Mesodermal cell (in vitro differentiated cells): Measurements from ENCODE around the gene LMBRD1.
A peak's percentile ranks its signal among the peaks of the same experiment; 100 is the strongest.

ENCODE experiments used
- H3K27ac ChIP-seq: 2 replicates; pipeline ENCODE4 v1.7.0; 2013; ENCODE audit warnings: mild to moderate bottlenecking, low read depth, low read length, moderate library complexity; ENCODE audit not compliant: severe bottlenecking
- H3K36me3 ChIP-seq: 2 replicates; pipeline ENCODE4 v1.7.1; 2013; ENCODE audit warnings: mild to moderate bottlenecking, low read length, moderate library complexity; ENCODE audit not compliant: control insufficient read depth, insufficient read depth
- H3K4me1 ChIP-seq: one replicate; pipeline ENCODE4 v1.7.1; 2013; ENCODE audit warnings: mild to moderate bottlenecking, low read length; ENCODE audit not compliant: insufficient read depth, control insufficient read depth, poor library complexity, severe bottlenecking
- H3K4me3 ChIP-seq: 2 replicates; pipeline ENCODE4 v1.7.0; 2013; ENCODE audit warnings: low read length, control low read depth, mild to moderate bottlenecking; ENCODE audit not compliant: insufficient read depth, poor library complexity, severe bottlenecking; ENCODE audit errors: extremely low read depth
- H3K9me3 ChIP-seq: 2 replicates; pipeline ENCODE4 v1.7.1; 2013; ENCODE audit warnings: mild to moderate bottlenecking, low read length, moderate library complexity; ENCODE audit not compliant: control insufficient read depth
- WGBS, 2 experiments: methylation state at CpG; one replicate each; pipeline ENCODE4 v1.1.5; 2013; ENCODE audit warnings: missing lambda C conversion rate in 2 of 2; ENCODE audit not compliant: insufficient coverage in 2 of 2; 5-methylcytosine and 5-hydroxymethylcytosine counted together

The LMBRD1 gene

DNA sequence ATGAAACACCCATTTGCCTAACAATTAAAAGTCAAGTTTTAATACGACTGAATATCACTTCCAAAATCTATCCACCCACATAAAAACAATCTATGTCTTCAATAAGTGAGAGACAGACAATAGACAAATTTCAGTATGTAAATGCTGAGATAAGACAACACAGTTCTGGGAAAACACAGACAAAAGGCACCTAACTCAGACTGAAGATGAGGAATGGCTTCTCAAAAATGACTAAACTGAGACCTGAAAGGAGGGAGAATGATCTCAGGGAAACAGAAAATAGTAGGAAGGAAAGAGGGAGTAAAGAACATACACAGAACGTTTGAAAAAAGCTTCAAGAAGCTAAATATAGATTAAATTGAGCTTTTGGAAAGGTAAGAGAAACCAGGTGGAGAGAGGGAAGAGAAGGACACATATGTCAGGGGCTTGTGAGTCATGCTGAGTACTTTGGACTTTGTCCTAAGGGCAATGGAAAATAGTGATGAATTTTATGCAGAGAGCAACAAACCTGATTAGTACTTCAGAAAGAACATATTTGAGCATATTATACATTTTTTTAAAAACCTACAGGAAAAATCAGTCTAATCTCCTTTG is 16.1 kb downstream of the LMBRD1 start:
- Histone ChIP-seq H3K4me3 (no peak overlapping the region), H3K27ac (no peak overlapping the region), H3K36me3 (no peaks in the 10 kb centered on the region), H3K9me3 (no peaks in the 10 kb centered on the region), H3K4me1 (no peaks in the 10 kb centered on the region)
- WGBS, 2 experiments = 71 to 93% methylated on average over 1 of the region's 2 CpGs

DNA sequence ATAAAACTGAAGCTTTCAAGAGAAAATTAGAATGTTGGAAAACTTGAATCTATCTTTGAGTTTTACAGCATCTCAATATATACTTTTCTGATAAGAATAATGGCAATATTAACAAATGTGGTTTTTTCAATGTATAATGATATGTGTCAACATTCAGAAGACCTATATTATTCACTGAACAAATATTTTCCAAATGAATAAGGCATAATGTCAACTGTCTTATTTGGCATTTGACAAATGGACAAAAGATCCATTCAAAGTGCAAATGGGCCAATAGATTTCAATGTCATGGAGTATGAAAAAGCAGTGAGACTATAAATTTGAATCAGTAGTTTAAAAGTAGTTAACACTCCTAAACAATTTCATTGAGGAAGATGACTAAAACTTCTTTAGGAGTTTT is 20.9 kb downstream of the LMBRD1 start:
- Histone ChIP-seq H3K27ac (no peak overlapping the region), H3K36me3 (no peaks in the 10 kb centered on the region)

GRCh38 chr6:69775585-69775849 is 21.3 kb downstream of the LMBRD1 start:
- 83 to 100% methylated on average over 1 of the region's 1 CpG for WGBS, 2 experiments
- no peak overlapping the region for H3K4me3 ChIP-seq

More for the DNA sequence above, 20.9 kb downstream of the LMBRD1 start:
- Histone ChIP-seq H3K4me1 (peaks cover 7% of the 10 kb centered on the region), H3K4me3 (no peak overlapping the region), H3K9me3 (peaks cover 4% of the 10 kb centered on the region)

DNA sequence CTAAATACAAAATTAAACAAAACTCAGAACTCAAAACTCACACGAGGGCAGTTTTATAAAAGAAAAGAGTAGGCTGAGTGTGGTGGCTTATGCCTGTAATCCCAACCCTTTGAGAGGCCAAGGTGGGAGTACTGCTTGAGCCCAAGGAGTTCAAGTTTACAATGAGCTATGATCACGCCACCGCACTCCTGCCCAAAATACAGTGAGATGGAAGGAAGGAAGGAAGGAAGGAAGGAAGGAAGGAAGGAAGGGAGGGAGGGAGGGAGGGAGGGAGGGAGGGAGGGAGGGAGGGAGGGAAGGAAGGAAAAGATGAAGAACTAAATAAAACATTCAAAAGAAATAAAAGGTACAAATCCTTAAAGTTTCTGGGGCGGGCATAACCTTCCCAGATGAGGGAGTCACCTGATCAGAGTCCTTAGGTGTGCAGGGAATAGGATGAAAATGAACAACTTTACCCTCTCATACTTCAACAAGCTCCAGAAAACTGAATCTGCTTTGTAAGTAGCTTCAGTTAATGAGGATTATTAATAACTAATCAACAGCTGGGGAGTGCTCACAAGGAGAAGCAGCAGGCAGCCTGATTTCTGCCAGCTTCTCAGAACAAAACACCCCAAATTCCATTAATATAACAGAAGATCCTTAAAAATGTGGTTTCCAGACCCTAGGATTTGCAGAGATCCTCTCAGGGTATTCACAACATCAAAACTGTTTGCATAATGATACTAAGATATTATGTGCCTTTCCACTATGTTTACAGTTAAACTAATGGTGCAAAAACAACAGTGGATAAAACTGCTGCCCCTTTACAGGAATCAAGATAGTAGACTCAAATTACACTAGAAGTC is 21.8 kb downstream of the LMBRD1 start:
- Histone ChIP-seq H3K4me1 (peaks cover 8% of the 10 kb centered on the region), H3K27ac (no peak overlapping the region), H3K9me3 (peaks cover 4% of the 10 kb centered on the region), H3K36me3 (no peaks in the 10 kb centered on the region), H3K4me3 (no peak overlapping the region)
- no CpG with 5 or more reads among the region's 4 CpGs for WGBS, 2 experiments

More at GRCh38 chr6:69775585-69775849, 21.3 kb downstream of the LMBRD1 start:
- Histone ChIP-seq H3K36me3 (no peaks in the 10 kb centered on the region), H3K4me1 (peaks cover 8% of the 10 kb centered on the region), H3K9me3 (peaks cover 4% of the 10 kb centered on the region), H3K27ac (no peak overlapping the region)

GRCh38 chr6:69771158-69771906 is 25.5 kb downstream of the LMBRD1 start:
- Histone ChIP-seq H3K27ac (peak overlapping the region; percentile 48), H3K4me1 (peaks cover 8% of the 10 kb centered on the region), H3K36me3 (no peaks in the 10 kb centered on the region), H3K9me3 (peaks cover 4% of the 10 kb centered on the region), H3K4me3 (no peak overlapping the region)
- 93% methylated on average over 2 to 3 of the region's 5 CpGs for WGBS, 2 experiments

- H3K36me3 ChIP-seq = no peaks in the 10 kb centered on the region
- H3K27ac ChIP-seq = no peak overlapping the region
- H3K9me3 ChIP-seq = no peaks in the 10 kb centered on the region
- no peak overlapping the region for H3K4me3 ChIP-seq
- peaks cover 8% of the 10 kb centered on the region for H3K4me1 ChIP-seq
These were observed 28.1 kb downstream of the LMBRD1 start for GRCh38 chr6:69768664-69769063.

DNA sequence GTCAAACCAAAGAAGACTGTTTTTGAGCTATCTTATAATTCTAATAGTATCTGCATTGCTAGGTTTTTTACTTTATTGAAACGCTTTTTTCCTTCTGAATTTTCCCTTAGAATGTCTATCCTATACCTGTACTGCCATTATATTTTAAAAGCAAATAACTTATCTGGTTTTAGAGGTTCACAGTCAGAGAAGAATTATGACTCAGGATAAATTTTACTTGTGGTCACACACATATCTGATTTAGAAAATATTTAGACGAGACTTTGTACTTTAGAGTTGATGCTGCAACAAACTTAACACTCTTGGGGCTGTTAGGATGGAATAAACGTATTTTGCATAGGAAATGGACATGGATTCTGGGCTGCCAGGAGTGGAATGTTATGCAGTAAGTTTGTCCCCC is 33.0 kb downstream of the LMBRD1 start:
- no peaks in the 10 kb centered on the region for H3K36me3 ChIP-seq
- 94 to 100% methylated on average over 1 to 2 of the region's 3 CpGs for WGBS, 2 experiments
- no peak overlapping the region for H3K4me3 ChIP-seq
- H3K4me1 ChIP-seq = no peaks in the 10 kb centered on the region
- no peaks in the 10 kb centered on the region for H3K9me3 ChIP-seq
- H3K27ac ChIP-seq = no peak overlapping the region

DNA sequence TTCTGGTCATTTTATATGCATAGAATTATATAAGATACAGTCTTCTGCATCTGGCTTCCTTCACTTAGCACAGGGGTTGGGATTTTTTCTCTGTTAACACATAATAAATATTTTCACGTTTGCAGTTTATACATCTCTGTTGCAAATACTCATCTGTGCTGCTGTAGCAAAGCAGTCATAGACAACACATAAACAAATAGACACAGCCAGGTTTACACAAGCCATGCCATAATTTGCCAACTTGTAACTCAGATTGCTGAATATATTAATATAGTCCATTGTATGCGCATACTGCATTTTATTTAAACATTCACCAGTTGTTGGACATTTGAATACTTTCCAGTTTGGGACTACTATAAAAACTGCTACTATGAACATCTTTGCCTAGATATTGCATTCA is 35.0 kb downstream of the LMBRD1 start:
- no peaks in the 10 kb centered on the region for H3K36me3 ChIP-seq
- no peaks in the 10 kb centered on the region for H3K4me1 ChIP-seq
- no peak overlapping the region for H3K4me3 ChIP-seq
- no peak overlapping the region for H3K27ac ChIP-seq
- H3K9me3 ChIP-seq = no peaks in the 10 kb centered on the region
- 88 to 100% methylated on average over 1 of the region's 2 CpGs for WGBS, 2 experiments

- WGBS, 2 experiments = 83% methylated on average over 1 of the region's 1 CpG; no CpG with 5 or more reads in 1 of the 2 experiments
- Histone ChIP-seq H3K4me3 (no peak overlapping the region), H3K9me3 (no peaks in the 10 kb centered on the region), H3K27ac (no peak overlapping the region), H3K36me3 (no peaks in the 10 kb centered on the region), H3K4me1 (no peaks in the 10 kb centered on the region)
These were observed 38.6 kb downstream of the LMBRD1 start for GRCh38 chr6:69758214-69758613.

DNA sequence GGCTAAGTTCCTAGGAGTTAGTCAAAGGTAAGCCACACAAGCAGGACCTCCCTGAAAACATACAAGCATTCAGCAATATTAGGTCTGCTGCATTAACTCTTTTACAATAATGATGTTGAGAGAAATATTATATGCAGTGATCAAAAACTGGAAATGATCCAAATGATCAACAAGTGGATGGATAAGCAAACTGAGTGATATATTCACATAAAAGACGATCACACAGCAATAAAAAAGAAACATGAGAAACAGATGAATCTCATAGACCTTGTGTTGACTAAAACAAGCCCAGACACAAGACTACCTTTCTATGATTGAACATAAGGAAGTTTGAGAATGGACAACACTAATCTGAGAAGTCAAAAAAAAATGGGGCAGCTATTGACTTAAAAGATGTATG is 39.9 kb downstream of the LMBRD1 start:
- no peak overlapping the region for H3K4me3 ChIP-seq
- no peaks in the 10 kb centered on the region for H3K9me3 ChIP-seq
- H3K27ac ChIP-seq = no peak overlapping the region
- no peaks in the 10 kb centered on the region for H3K4me1 ChIP-seq
- no CpG with 5 or more reads among the region's 1 CpG for WGBS, 2 experiments
- H3K36me3 ChIP-seq = no peaks in the 10 kb centered on the region

- Histone ChIP-seq H3K27ac (no peak overlapping the region), H3K36me3 (no peaks in the 10 kb centered on the region), H3K4me1 (no peaks in the 10 kb centered on the region), H3K9me3 (no peaks in the 10 kb centered on the region), H3K4me3 (no peak overlapping the region)
These were observed 40.4 kb downstream of the LMBRD1 start for GRCh38 chr6:69756366-69756765.
